Measurements from ENCODE around the gene PRDM11. TPM values are rescaled to one million over a fixed set of nuclear protein-coding genes. Genes with fewer than 3 reads are reported as not detected.

The PRDM11 gene
- total RNA-seq, 1 experiment from 2014 or later = 12.6 TPM

DNA sequence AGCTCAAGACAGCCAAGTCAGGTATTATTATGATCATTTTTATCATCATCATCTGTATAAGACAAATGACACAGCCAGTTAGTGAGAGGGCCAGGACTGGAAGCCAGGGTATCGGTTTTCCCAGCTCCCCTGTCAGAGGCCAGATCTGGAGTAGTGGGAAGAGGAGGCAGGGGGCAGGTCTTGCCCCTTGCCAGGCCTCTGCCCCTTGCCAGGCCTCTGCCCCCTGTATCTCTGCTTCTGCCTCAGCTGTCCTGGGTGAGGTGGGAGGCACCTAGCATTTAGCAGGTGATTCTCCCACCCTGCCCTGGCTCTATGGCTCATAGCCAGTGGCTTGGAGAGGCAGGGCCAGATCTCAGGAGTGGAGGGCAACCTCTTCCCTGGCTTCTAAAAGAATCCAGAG is 67.3 kb downstream of the PRDM11 start:
- no peaks in the 10 kb centered on the region for H3K36me3 ChIP-seq (ENCODE audit: insufficient read depth, low read length, poor library complexity, severe bottlenecking)
- no peak overlapping the region for H3K27ac ChIP-seq (ENCODE audit: low read depth, low read length, poor library complexity, severe bottlenecking)
- no peak for DNase-seq (ENCODE audit: low spot score)
- ChIA-PET POLR2A (ENCODE audit: low non-redundant PET) (interaction anchor here (0.6 kb wide), 1 partner anchor 69 kb away, joined by 4 read pairs; no protein-coding TSS in a partner anchor), CTCF (no interaction called here)
- H3K4me1 ChIP-seq (ENCODE audit: insufficient read depth, low read length, poor library complexity, severe bottlenecking) = peaks cover 18% of the 10 kb centered on the region
- intact Hi-C loops (cut with micrococcal nuclease; ENCODE audit: unreplicated experiment) = no loop called here
- TF ChIP-seq EZH2 (IDR thresholded peaks at IDR 0.05; ENCODE audit: borderline replicate concordance, low read depth, low read length, poor library complexity, severe bottlenecking) = no peak
- TF ChIP-seq, protein P1, sequence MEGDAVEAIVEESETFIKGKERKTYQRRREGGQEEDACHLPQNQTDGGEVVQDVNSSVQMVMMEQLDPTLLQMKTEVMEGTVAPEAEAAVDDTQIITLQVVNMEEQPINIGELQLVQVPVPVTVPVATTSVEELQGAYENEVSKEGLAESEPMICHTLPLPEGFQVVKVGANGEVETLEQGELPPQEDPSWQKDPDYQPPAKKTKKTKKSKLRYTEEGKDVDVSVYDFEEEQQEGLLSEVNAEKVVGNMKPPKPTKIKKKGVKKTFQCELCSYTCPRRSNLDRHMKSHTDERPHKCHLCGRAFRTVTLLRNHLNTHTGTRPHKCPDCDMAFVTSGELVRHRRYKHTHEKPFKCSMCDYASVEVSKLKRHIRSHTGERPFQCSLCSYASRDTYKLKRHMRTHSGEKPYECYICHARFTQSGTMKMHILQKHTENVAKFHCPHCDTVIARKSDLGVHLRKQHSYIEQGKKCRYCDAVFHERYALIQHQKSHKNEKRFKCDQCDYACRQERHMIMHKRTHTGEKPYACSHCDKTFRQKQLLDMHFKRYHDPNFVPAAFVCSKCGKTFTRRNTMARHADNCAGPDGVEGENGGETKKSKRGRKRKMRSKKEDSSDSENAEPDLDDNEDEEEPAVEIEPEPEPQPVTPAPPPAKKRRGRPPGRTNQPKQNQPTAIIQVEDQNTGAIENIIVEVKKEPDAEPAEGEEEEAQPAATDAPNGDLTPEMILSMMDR (conservative IDR thresholded peaks at IDR 0.05; ENCODE audit: low read depth, low read length) = no peak
- no peak overlapping the region for H3K4me3 ChIP-seq (ENCODE audit: low read depth, low read length, poor library complexity, severe bottlenecking)
- BruUV-seq (replicated peaks) = no TSS peak
- no peaks in the 10 kb centered on the region for H3K27me3 ChIP-seq (replicated peaks; ENCODE audit: insufficient read depth, low read depth, low read length, poor library complexity)
- H3K9me3 ChIP-seq (ENCODE audit: low read depth, low read length, poor library complexity, severe bottlenecking) = no peaks in the 10 kb centered on the region

DNA sequence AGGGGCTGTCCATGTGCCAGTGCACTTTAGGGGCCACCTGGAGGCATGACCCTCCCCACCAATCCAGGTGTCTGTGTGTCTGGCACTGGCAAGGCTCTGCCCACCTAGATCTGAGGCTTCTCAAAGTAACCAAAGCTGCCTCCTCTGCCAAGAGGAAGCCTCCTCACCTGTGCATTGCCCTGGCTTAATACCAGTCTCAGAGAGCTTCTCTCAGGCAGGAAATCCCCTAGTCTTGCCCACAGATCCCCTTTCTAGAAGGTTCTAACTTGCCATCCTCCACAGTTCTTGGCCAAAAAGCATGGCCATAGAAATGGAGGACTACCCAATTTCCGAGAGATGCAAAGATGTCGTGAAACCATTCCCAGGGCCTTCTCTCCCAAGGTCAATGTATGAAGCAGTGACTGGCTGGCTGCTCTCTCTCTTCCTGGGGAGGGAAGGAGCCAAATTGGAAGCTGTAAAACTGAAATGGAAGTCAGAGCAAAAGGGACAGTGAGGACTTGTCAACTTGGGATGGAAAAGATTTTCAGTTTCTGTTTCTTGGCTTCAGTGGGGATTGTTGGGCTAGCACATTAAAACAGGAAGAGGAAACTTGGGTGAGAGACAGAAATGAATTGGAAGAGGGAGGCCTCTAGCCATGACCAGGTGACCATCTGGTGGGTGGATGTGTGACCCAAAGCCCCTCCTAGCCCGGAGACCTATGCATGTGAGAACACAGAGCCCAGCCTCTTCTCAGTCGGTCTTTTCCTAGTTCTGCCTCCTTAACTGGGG is 68.8 kb downstream of the PRDM11 start:
- H3K9me3 ChIP-seq (ENCODE audit: low read depth, low read length, poor library complexity, severe bottlenecking) = no peaks in the 10 kb centered on the region
- intact Hi-C loops (cut with micrococcal nuclease; ENCODE audit: unreplicated experiment) = no loop called here
- no peak overlapping the region for H3K4me3 ChIP-seq (ENCODE audit: low read depth, low read length, poor library complexity, severe bottlenecking)
- no peak overlapping the region for H3K27ac ChIP-seq (ENCODE audit: low read depth, low read length, poor library complexity, severe bottlenecking)
- no peaks in the 10 kb centered on the region for H3K36me3 ChIP-seq (ENCODE audit: insufficient read depth, low read length, poor library complexity, severe bottlenecking)
- BruUV-seq (replicated peaks) = no TSS peak
- H3K4me1 ChIP-seq (ENCODE audit: insufficient read depth, low read length, poor library complexity, severe bottlenecking) = peaks cover 7% of the 10 kb centered on the region
- no peak for DNase-seq (ENCODE audit: low spot score)
- no peaks in the 10 kb centered on the region for H3K27me3 ChIP-seq (replicated peaks; ENCODE audit: insufficient read depth, low read depth, low read length, poor library complexity)
- ChIA-PET CTCF (no interaction called here), POLR2A (ENCODE audit: low non-redundant PET) (no interaction called here)
- no peak for TF ChIP-seq EZH2 (IDR thresholded peaks at IDR 0.05; ENCODE audit: borderline replicate concordance, low read depth, low read length, poor library complexity, severe bottlenecking)
- TF ChIP-seq, protein P1 (conservative IDR thresholded peaks at IDR 0.05; ENCODE audit: low read depth, low read length) = no peak

DNA sequence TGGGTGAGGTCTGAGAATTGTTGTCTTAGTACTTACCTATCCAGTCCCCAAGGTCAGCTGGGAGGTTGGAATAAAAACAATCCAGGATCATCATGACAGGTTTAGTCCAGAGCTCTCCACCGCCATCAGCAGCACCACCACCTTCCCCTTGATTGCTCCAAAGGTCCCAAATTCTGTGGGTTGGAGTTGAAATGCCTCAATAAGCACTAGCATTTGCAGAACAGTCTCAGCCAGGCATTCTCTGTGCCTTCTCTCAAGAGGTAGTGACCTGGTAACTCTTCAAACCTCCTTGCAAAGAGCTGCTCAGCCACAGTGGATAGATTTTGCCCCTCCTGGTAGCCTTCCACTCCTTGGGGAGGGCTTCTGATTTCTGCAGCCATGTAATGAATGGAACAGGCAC is 69.6 kb downstream of the PRDM11 start:
- no peak for DNase-seq (ENCODE audit: low spot score)
- no peaks in the 10 kb centered on the region for H3K9me3 ChIP-seq (ENCODE audit: low read depth, low read length, poor library complexity, severe bottlenecking)
- CTCF ChIA-PET = no interaction called here
- H3K4me1 ChIP-seq (ENCODE audit: insufficient read depth, low read length, poor library complexity, severe bottlenecking) = no peaks in the 10 kb centered on the region
- POLR2A ChIA-PET (ENCODE audit: low non-redundant PET) = no interaction called here
- H3K4me3 ChIP-seq (ENCODE audit: low read depth, low read length, poor library complexity, severe bottlenecking) = no peak overlapping the region
- no TSS peak for BruUV-seq (replicated peaks)
- intact Hi-C loops (cut with micrococcal nuclease; ENCODE audit: unreplicated experiment) = no loop called here
- no peaks in the 10 kb centered on the region for H3K36me3 ChIP-seq (ENCODE audit: insufficient read depth, low read length, poor library complexity, severe bottlenecking)
- no peak for TF ChIP-seq EZH2 (IDR thresholded peaks at IDR 0.05; ENCODE audit: borderline replicate concordance, low read depth, low read length, poor library complexity, severe bottlenecking)
- TF ChIP-seq, protein P1 (conservative IDR thresholded peaks at IDR 0.05; ENCODE audit: low read depth, low read length) = no peak
- H3K27ac ChIP-seq (ENCODE audit: low read depth, low read length, poor library complexity, severe bottlenecking) = no peak overlapping the region
- H3K27me3 ChIP-seq (replicated peaks; ENCODE audit: insufficient read depth, low read depth, low read length, poor library complexity) = no peaks in the 10 kb centered on the region

Data from A673 (cell line).